ENCODE data around the gene CYP24A1. TPM values are rescaled to one million over a fixed set of nuclear protein-coding genes. Genes with fewer than 3 reads are reported as not detected.

The CYP24A1 gene
- total and polyA plus RNA-seq, 2 of the 13 experiments (the other 11 are each of a cell fraction or from before 2014, with no cell fraction given), result 9.4 to 32.7 TPM

GRCh38 chr20:54172856-54173652, 732 bp downstream of the CYP24A1 start (continued):
- TF ChIP-seq MLX (CRISPR knock-in tag; IDR thresholded peaks at IDR 0.05) (no peak), RAD21 (CRISPR knock-in tag; IDR thresholded peaks at IDR 0.05) (peak; percentile 17; the same call in 1 of the 2 replicates), ZNF260 (CRISPR knock-in tag; IDR thresholded peaks at IDR 0.05; ENCODE audit: borderline replicate concordance, low read depth) (0 out of 2 replicates have a peak, but pooled peaks have one; percentile 21), RAD51 (IDR thresholded peaks at IDR 0.05; ENCODE audit: borderline replicate concordance) (no peak), SMC3 (IDR thresholded peaks at IDR 0.05; ENCODE audit: low read length) (no peak), LCORL (IDR thresholded peaks at IDR 0.05) (no peak), LCORL (CRISPR knock-in tag; IDR thresholded peaks at IDR 0.05) (0 out of 2 replicates have a peak, but pooled peaks have one; percentile 8), ATF7-NPFF (CRISPR knock-in tag; IDR thresholded peaks at IDR 0.05; ENCODE audit: low read depth) (0 out of 2 replicates have a peak, but pooled peaks have one; percentile 16), ZNF768 (CRISPR knock-in tag; IDR thresholded peaks at IDR 0.05) (0 out of 2 replicates have a peak, but pooled peaks have one; percentile 13), ZNF430 (CRISPR knock-in tag; IDR thresholded peaks at IDR 0.05) (0 out of 2 replicates have a peak, but pooled peaks have one; percentile 23), AKAP8 (CRISPR knock-in tag; IDR thresholded peaks at IDR 0.05) (no peak), PRDM15 (CRISPR knock-in tag; IDR thresholded peaks at IDR 0.05) (peak; percentile 18; the same call in 1 of the 2 replicates), KDM5B (CRISPR knock-in tag; IDR thresholded peaks at IDR 0.05; ENCODE audit: borderline replicate concordance) (peak; percentile 13; the same call in 1 of the 2 replicates), ZNF253 (CRISPR knock-in tag; IDR thresholded peaks at IDR 0.05; ENCODE audit: borderline replicate concordance) (0 out of 2 replicates have a peak, but pooled peaks have one; percentile 16), ZNF503 (CRISPR knock-in tag; IDR thresholded peaks at IDR 0.05) (peak; percentile 3; the same call in 1 of the 2 replicates), THAP11 (CRISPR knock-in tag; IDR thresholded peaks at IDR 0.05) (0 out of 2 replicates have a peak, but pooled peaks have one; percentile 10), ZNF567 (CRISPR knock-in tag; IDR thresholded peaks at IDR 0.05; ENCODE audit: borderline replicate concordance) (no peak), ZNF687 (CRISPR knock-in tag; IDR thresholded peaks at IDR 0.05) (peak; percentile 66)
